Muscle layer of duodenum (tissue), 2 donors: ENCODE results near the gene DENND1A.

Experiments
- H3K27ac ChIP-seq: one replicate; pipeline ENCODE4 v1.7.0; 2013; ENCODE audit warnings: mild to moderate bottlenecking, low read length
- H3K27me3 ChIP-seq: one replicate; pipeline ENCODE4 v1.7.0; 2013; ENCODE audit warnings: low read depth, mild to moderate bottlenecking, control low read depth, low read length
- H3K36me3 ChIP-seq, 2 donors: one replicate each; pipeline ENCODE4 v1.7.0; 2013; ENCODE audit warnings: low read length in 2 of 2, control low read depth in 1 of 2, mild to moderate bottlenecking in 1 of 2; ENCODE audit not compliant: insufficient read depth in 2 of 2, control insufficient read depth in 1 of 2
- H3K4me1 ChIP-seq, 2 donors: one replicate each; pipeline ENCODE4 v1.7.0; 2013; ENCODE audit warnings: low read length in 2 of 2, mild to moderate bottlenecking in 2 of 2, control low read depth in 1 of 2, moderate library complexity in 1 of 2; ENCODE audit not compliant: insufficient read depth in 2 of 2, control insufficient read depth in 1 of 2
- H3K4me3 ChIP-seq, 2 donors: one replicate each; pipeline ENCODE4 v1.7.0; 2013; ENCODE audit warnings: low read length in 2 of 2, low read depth in 1 of 2, mild to moderate bottlenecking in 1 of 2
- H3K9me3 ChIP-seq, 2 donors: one replicate each; pipeline ENCODE4 v1.7.0; 2013; ENCODE audit warnings: low read length in 2 of 2, control low read depth in 1 of 2, mild to moderate bottlenecking in 1 of 2; ENCODE audit not compliant: control insufficient read depth in 1 of 2
- donor health status: healthy.

Gene DENND1A

GRCh38 chr9:123370526-123371227 lies 559.2 kb downstream of the DENND1A start:
- Histone ChIP-seq H3K27ac (no peak overlapping the region), H3K4me3 (no peak overlapping the region), H3K4me1 (peaks cover 0 to 13% of the 10 kb centered on the region in 2 donors), H3K27me3 (peaks cover 30% of the 10 kb centered on the region), H3K36me3 (no peaks in the 10 kb centered on the region), H3K9me3 (no peaks in the 10 kb centered on the region)

GRCh38 chr9:123370108-123370507 lies 559.8 kb downstream of the DENND1A start:
- no peak overlapping the region for H3K4me3 ChIP-seq
- H3K4me1 ChIP-seq, result peaks cover 0 to 9% of the 10 kb centered on the region in 2 donors
- H3K9me3 ChIP-seq, result no peaks in the 10 kb centered on the region
- H3K36me3 ChIP-seq, result no peaks in the 10 kb centered on the region
- peaks cover 28% of the 10 kb centered on the region for H3K27me3 ChIP-seq
- no peak overlapping the region for H3K27ac ChIP-seq

- H3K27ac ChIP-seq, result no peak overlapping the region
- no peaks in the 10 kb centered on the region for H3K9me3 ChIP-seq
- H3K4me1 ChIP-seq, result peaks cover 0 to 9% of the 10 kb centered on the region in 2 donors
- no peaks in the 10 kb centered on the region for H3K36me3 ChIP-seq
- H3K27me3 ChIP-seq, result peaks cover 20% of the 10 kb centered on the region
- H3K4me3 ChIP-seq, result no peak overlapping the region
These were observed 560.6 kb downstream of the DENND1A start for GRCh38 chr9:123369296-123369695.

- Histone ChIP-seq H3K4me3 (no peak overlapping the region), H3K27ac (no peak overlapping the region), H3K36me3 (no peaks in the 10 kb centered on the region), H3K9me3 (no peaks in the 10 kb centered on the region), H3K4me1 (peaks cover 0 to 6% of the 10 kb centered on the region in 2 donors), H3K27me3 (peaks cover 14% of the 10 kb centered on the region)
These were observed 561.3 kb downstream of the DENND1A start for GRCh38 chr9:123368536-123369153.

GRCh38 chr9:123368023-123368422 lies 561.9 kb downstream of the DENND1A start:
- Histone ChIP-seq H3K27ac (no peak overlapping the region), H3K4me1 (peaks cover 0 to under 1% of the 10 kb centered on the region in 2 donors), H3K27me3 (peaks cover 13% of the 10 kb centered on the region), H3K9me3 (no peaks in the 10 kb centered on the region), H3K4me3 (no peak overlapping the region), H3K36me3 (no peaks in the 10 kb centered on the region)

GRCh38 chr9:123365881-123366528 lies 563.9 kb downstream of the DENND1A start:
- H3K27me3 ChIP-seq, result no peaks in the 10 kb centered on the region

GRCh38 chr9:123365287-123365880 lies 564.5 kb downstream of the DENND1A start:
- Histone ChIP-seq H3K4me3 (no peak overlapping the region), H3K27me3 (no peaks in the 10 kb centered on the region), H3K4me1 (no peaks in the 10 kb centered on the region), H3K27ac (no peak overlapping the region), H3K36me3 (no peaks in the 10 kb centered on the region), H3K9me3 (no peaks in the 10 kb centered on the region)

More at GRCh38 chr9:123365881-123366528, 563.9 kb downstream of the DENND1A start:
- Histone ChIP-seq H3K4me1 (no peaks in the 10 kb centered on the region), H3K4me3 (no peak overlapping the region), H3K9me3 (no peaks in the 10 kb centered on the region), H3K36me3 (no peaks in the 10 kb centered on the region), H3K27ac (no peak overlapping the region)

- H3K4me3 ChIP-seq, result no peak overlapping the region
- no peaks in the 10 kb centered on the region for H3K9me3 ChIP-seq
- H3K36me3 ChIP-seq, result no peaks in the 10 kb centered on the region
- H3K27me3 ChIP-seq, result no peaks in the 10 kb centered on the region
- H3K27ac ChIP-seq, result no peak overlapping the region
- H3K4me1 ChIP-seq, result no peaks in the 10 kb centered on the region
These were observed 565.6 kb downstream of the DENND1A start for GRCh38 chr9:123364241-123364824.

- no peaks in the 10 kb centered on the region for H3K27me3 ChIP-seq
- H3K4me3 ChIP-seq, result no peak overlapping the region
- H3K36me3 ChIP-seq, result no peaks in the 10 kb centered on the region
- no peak overlapping the region for H3K27ac ChIP-seq
- no peaks in the 10 kb centered on the region for H3K9me3 ChIP-seq
- no peaks in the 10 kb centered on the region for H3K4me1 ChIP-seq
These were observed 567.1 kb downstream of the DENND1A start for GRCh38 chr9:123362856-123363255.

GRCh38 chr9:123361731-123362510 lies 568.0 kb downstream of the DENND1A start:
- Histone ChIP-seq H3K4me3 (no peak overlapping the region), H3K36me3 (no peaks in the 10 kb centered on the region), H3K27me3 (no peaks in the 10 kb centered on the region), H3K27ac (no peak overlapping the region), H3K9me3 (no peaks in the 10 kb centered on the region), H3K4me1 (no peaks in the 10 kb centered on the region)
